Vagina (tissue), 2 donors: ENCODE measurements around the gene ZNF638.

Experiments
- POLR2A ChIP-seq, 2 donors: fragments of 450-650 bp; IDR thresholded peaks; one replicate each; pipeline ENCODE4 v1.6.1; 2017; ENCODE audit warnings: antibody characterized with exemption in 2 of 2, mild to moderate bottlenecking in 2 of 2, moderate library complexity in 2 of 2
- POLR2AphosphoS5 ChIP-seq, 2 donors: sonication (generic); formaldehyde crosslinking; IDR thresholded peaks; one replicate each; pipeline ENCODE4 v1.9.0; 2017; ENCODE audit warnings: antibody characterized with exemption in 2 of 2, mild to moderate bottlenecking in 2 of 2, low read depth in 1 of 2; ENCODE audit not compliant: insufficient read depth in 1 of 2
- TF ChIP-seq, protein P1 (sequence below), 3 experiments: fragments of 450-650 bp in 2 of 3; fragments of 200-600 bp in 1 of 3; sonication (generic) in 1 of 3; IDR thresholded peaks; one replicate each; pipeline ENCODE4 v1.5.1; 2017 to 2019; ENCODE audit warnings: antibody characterized with exemption in 3 of 3, mild to moderate bottlenecking in 2 of 3, moderate library complexity in 2 of 3

DNA sequence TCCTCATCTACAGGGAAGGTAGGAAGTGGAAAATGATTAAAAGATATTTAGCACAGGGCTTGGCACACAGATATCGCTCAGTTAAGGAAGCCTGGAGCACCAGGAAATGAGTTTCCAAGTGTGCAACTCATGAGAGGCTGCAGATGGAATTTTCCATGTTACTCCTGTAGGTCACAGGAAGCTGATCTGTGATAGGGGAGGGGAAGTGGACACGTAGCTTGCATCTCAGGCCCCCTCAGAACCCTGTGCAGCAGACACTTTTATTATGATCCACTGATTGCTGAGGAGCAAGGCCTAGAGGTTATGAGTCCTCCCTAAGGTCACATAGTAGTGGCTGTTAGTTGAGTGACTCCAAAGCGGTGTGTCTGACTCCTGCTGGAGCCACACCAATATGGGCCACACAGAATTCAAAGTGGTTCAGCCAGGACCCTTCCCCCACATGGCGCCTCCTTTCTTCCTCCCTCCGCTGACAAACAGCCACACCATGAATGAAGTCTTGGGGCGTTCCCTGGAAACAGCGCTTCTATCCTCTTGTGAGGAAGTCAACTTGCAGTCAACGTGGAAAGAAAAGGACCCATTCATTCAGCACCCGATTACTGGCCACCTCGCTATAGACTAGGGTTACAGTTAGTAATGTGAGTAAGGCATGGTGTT lies 143.3 kb downstream of the ZNF638 start:
- TF ChIP-seq, protein P1, sequence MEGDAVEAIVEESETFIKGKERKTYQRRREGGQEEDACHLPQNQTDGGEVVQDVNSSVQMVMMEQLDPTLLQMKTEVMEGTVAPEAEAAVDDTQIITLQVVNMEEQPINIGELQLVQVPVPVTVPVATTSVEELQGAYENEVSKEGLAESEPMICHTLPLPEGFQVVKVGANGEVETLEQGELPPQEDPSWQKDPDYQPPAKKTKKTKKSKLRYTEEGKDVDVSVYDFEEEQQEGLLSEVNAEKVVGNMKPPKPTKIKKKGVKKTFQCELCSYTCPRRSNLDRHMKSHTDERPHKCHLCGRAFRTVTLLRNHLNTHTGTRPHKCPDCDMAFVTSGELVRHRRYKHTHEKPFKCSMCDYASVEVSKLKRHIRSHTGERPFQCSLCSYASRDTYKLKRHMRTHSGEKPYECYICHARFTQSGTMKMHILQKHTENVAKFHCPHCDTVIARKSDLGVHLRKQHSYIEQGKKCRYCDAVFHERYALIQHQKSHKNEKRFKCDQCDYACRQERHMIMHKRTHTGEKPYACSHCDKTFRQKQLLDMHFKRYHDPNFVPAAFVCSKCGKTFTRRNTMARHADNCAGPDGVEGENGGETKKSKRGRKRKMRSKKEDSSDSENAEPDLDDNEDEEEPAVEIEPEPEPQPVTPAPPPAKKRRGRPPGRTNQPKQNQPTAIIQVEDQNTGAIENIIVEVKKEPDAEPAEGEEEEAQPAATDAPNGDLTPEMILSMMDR (IDR thresholded peaks at IDR 0.05) = no peak
- TF ChIP-seq POLR2A (IDR thresholded peaks at IDR 0.05) = no peak
- TF ChIP-seq POLR2AphosphoS5 (IDR thresholded peaks at IDR 0.05; ENCODE audit: insufficient read depth in 1 of 2, low read depth in 1 of 2) = no peak
